ENCODE data around the gene CDK17. TPM values are rescaled to one million over a fixed set of nuclear protein-coding genes. Genes with fewer than 3 reads are reported as not detected.

The CDK17 gene
- total RNA-seq, 1 donor from 2014 or later: 35.9 TPM

DNA sequence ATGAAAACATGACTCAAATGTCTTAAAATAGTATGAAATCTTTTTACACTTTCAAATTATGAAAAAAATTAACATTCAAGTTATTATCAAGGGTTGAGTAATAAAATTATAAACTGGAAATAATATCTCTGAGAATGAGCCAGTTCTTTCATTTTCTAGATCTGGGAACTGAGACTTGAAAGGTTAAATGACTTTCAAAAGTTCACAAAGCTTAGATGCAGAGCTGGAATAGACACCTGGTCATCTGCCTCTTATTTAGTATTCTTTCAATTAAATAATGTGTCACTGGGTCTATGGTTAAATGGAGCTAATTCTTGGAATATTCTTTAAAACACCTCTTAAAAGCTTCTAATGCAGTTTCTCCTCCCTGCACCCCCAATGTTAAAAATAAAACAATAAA is 86.6 kb downstream of the CDK17 start:
- Mint-ChIP-seq H3K4me3 (ENCODE audit: low read depth) (no peak overlapping the region), H3K27ac (no peak overlapping the region), H3K9me3 (ENCODE audit: low read depth) (no peaks in the 10 kb centered on the region), H3K27me3 (no peaks in the 10 kb centered on the region), H3K4me1 (ENCODE audit: low read depth) (no peaks in the 10 kb centered on the region), H3K36me3 (ENCODE audit: insufficient read depth) (peaks cover 13% of the 10 kb centered on the region)
- no peak for DNase-seq (ENCODE audit: low spot score, unreplicated experiment)
- TF ChIP-seq, protein P1, sequence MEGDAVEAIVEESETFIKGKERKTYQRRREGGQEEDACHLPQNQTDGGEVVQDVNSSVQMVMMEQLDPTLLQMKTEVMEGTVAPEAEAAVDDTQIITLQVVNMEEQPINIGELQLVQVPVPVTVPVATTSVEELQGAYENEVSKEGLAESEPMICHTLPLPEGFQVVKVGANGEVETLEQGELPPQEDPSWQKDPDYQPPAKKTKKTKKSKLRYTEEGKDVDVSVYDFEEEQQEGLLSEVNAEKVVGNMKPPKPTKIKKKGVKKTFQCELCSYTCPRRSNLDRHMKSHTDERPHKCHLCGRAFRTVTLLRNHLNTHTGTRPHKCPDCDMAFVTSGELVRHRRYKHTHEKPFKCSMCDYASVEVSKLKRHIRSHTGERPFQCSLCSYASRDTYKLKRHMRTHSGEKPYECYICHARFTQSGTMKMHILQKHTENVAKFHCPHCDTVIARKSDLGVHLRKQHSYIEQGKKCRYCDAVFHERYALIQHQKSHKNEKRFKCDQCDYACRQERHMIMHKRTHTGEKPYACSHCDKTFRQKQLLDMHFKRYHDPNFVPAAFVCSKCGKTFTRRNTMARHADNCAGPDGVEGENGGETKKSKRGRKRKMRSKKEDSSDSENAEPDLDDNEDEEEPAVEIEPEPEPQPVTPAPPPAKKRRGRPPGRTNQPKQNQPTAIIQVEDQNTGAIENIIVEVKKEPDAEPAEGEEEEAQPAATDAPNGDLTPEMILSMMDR (IDR thresholded peaks at IDR 0.05; ENCODE audit: unreplicated experiment): no peak

DNA sequence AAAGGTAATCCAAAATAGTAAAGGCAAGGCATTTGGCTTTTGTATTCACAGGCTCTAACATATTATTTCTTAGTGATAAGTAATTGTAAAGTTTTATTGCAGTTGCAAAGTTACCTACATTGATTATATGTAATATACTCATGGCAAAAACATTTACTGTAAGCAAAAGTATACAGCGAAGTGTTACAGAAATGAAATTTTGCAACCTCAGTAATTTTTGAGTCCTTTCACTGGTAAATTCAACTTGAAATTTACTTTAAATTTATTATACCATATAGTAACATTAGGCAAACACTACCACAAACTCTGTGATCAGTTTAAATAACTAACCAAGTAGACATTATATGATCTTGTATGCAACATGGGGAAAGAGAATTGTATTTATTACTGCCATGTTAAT is 89.0 kb downstream of the CDK17 start:
- Mint-ChIP-seq H3K27ac (no peak overlapping the region), H3K36me3 (ENCODE audit: insufficient read depth) (peaks cover 10% of the 10 kb centered on the region), H3K9me3 (ENCODE audit: low read depth) (no peaks in the 10 kb centered on the region), H3K27me3 (no peaks in the 10 kb centered on the region), H3K4me3 (ENCODE audit: low read depth) (no peak overlapping the region), H3K4me1 (ENCODE audit: low read depth) (no peaks in the 10 kb centered on the region)
- no peak for DNase-seq (ENCODE audit: low spot score, unreplicated experiment)
- TF ChIP-seq, protein P1 (IDR thresholded peaks at IDR 0.05; ENCODE audit: unreplicated experiment): no peak

DNA sequence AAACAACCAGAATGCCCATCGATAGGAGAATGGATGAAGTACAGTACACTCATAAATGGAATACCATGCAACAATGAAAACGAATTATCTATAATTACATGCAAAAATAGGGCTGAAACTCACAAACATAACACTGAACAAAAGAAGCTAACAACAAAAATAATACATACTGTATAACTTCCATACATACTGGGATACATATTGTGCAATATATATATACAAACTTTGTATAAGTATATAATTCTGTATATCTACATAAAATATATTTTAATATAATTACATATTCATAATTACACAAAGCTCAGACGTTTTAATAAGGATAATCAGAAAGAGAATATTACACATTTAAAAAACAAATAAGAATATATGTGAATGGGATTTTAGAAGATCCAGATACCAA is 90.2 kb downstream of the CDK17 start:
- H3K9me3 Mint-ChIP-seq (ENCODE audit: low read depth): no peaks in the 10 kb centered on the region
- H3K27ac Mint-ChIP-seq: no peak overlapping the region
- H3K4me3 Mint-ChIP-seq (ENCODE audit: low read depth): no peak overlapping the region
- H3K4me1 Mint-ChIP-seq (ENCODE audit: low read depth): no peaks in the 10 kb centered on the region
- no peak for DNase-seq (ENCODE audit: low spot score, unreplicated experiment)
- no peaks in the 10 kb centered on the region for H3K27me3 Mint-ChIP-seq
- H3K36me3 Mint-ChIP-seq (ENCODE audit: insufficient read depth): peaks cover 8% of the 10 kb centered on the region
- TF ChIP-seq, protein P1 (IDR thresholded peaks at IDR 0.05; ENCODE audit: unreplicated experiment): no peak

DNA sequence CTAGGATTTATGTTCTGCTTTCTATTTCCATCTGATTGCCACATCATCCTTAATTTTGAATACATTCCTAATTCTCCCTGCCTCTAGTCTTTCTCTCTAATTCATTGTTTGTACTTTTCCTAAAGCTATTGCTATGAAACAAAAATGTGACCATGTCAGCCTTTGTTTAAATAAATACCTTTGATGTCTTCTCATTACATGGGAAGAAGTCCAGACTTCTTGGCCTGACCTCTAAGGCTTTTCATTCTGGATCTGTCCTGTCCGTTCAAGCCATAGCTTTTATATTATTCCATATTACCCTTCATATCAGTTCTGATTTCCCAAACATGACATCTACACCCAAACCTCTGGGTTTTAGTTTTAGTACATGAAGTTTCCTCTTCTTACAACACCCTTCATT is 91.4 kb downstream of the CDK17 start:
- H3K9me3 Mint-ChIP-seq (ENCODE audit: low read depth): no peaks in the 10 kb centered on the region
- no peaks in the 10 kb centered on the region for H3K27me3 Mint-ChIP-seq
- no peak overlapping the region for H3K27ac Mint-ChIP-seq
- peaks cover 8% of the 10 kb centered on the region for H3K36me3 Mint-ChIP-seq (ENCODE audit: insufficient read depth)
- TF ChIP-seq, protein P1 (IDR thresholded peaks at IDR 0.05; ENCODE audit: unreplicated experiment): no peak
- DNase-seq (ENCODE audit: low spot score, unreplicated experiment): no peak
- no peak overlapping the region for H3K4me3 Mint-ChIP-seq (ENCODE audit: low read depth)
- H3K4me1 Mint-ChIP-seq (ENCODE audit: low read depth): no peaks in the 10 kb centered on the region

DNA sequence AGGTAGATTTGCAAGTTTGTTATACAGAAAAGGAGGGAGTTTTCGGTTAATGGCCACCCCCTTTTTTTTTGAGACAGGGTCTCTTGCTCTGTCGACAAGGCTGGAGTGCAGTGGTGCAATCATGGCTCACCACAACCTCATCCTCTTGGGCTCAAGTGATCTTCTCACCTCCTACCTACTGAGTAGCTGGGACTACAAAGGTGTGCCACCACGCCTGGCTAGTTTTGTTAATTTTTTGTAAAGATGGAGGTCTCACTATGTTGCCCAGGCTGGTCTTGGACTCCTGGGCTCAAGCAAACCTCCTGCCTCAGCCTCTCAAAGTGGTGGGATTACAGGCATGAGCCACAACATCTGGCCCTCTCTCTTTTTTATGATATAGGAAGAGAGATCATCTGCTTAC is 94.6 kb downstream of the CDK17 start:
- TF ChIP-seq, protein P1 (IDR thresholded peaks at IDR 0.05; ENCODE audit: unreplicated experiment): no peak
- DNase-seq (ENCODE audit: low spot score, unreplicated experiment): no peak
- H3K4me1 Mint-ChIP-seq (ENCODE audit: low read depth): no peaks in the 10 kb centered on the region
- peaks cover 9% of the 10 kb centered on the region for H3K36me3 Mint-ChIP-seq (ENCODE audit: insufficient read depth)
- H3K27me3 Mint-ChIP-seq: no peaks in the 10 kb centered on the region
- no peak overlapping the region for H3K4me3 Mint-ChIP-seq (ENCODE audit: low read depth)
- no peaks in the 10 kb centered on the region for H3K9me3 Mint-ChIP-seq (ENCODE audit: low read depth)
- no peak overlapping the region for H3K27ac Mint-ChIP-seq

Measured in progenitor cell of endocrine pancreas (in vitro differentiated cells).